Measurements from ENCODE around the gene MTCH1. TPM values are rescaled to one million over a fixed set of nuclear protein-coding genes. Genes with fewer than 3 reads are reported as not detected.

Gene MTCH1
- total and polyA plus RNA-seq, 9 of the 15 experiments (the other 6 are each of a cell fraction or from before 2014, with no cell fraction given): 7.9 to 161 (median 118) TPM

DNA sequence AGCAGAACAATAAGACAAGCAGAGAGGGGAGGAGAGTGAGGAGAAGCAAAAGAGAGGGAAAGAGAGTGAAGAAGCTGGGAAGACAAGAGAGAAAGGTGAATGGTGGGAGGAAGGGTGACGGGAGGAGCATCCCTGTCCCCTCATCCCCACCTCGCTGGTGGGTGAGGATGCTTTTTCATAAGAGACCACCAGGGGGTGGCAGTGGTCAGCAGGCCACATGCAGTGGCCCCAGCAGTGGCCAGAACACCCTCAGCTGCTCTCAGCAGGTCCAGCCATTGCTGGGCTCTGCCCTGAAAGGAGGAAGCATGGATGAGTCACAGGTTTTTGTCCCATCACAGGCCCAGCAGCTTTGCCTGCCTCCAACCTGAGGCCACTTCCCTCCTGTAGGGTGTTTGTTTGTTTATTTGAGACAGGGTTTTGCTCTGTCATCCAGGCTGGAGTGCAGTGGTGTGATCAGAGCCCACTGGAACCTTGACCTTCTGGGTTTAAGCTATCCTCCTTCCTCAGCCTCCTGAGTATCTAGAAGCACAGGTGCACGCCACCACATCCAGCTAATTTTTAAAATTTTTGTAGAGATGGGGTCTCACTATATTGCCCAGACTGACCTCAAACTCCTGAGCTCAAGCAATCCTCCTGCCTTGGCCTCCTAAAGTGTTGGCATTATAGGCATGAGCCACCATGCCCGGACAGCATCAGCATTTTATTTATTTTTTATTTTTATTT lies 43.4 kb upstream of the MTCH1 start (continued):
- TF ChIP-seq, protein P1, sequence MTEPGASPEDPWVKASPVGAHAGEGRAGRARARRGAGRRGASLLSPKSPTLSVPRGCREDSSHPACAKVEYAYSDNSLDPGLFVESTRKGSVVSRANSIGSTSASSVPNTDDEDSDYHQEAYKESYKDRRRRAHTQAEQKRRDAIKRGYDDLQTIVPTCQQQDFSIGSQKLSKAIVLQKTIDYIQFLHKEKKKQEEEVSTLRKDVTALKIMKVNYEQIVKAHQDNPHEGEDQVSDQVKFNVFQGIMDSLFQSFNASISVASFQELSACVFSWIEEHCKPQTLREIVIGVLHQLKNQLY (CRISPR knock-in tag; conservative IDR thresholded peaks at IDR 0.05): no peak
- TF ChIP-seq ZNF583 (CRISPR knock-in tag; IDR thresholded peaks at IDR 0.05) (peak; percentile 79; the same call in 1 of the 2 replicates), MXI1 (IDR thresholded peaks at IDR 0.05; ENCODE audit: low read depth, low read length) (peak; percentile 36; the same call in 1 of the 2 replicates), SIN3A (IDR thresholded peaks at IDR 0.05; ENCODE audit: borderline replicate concordance in 2 of 2, control insufficient read depth in 1 of 2, low read depth in 2 of 2, low read length in 2 of 2) (peak in 1 of 2 experiments; percentile 13; a peak in 1 of 4 replicates), ZNF79 (CRISPR knock-in tag; IDR thresholded peaks at IDR 0.05; ENCODE audit: low read depth) (no peak), FOXA3 (CRISPR knock-in tag; conservative IDR thresholded peaks at IDR 0.05 in 1 of 2, IDR thresholded peaks at IDR 0.05 in 1 of 2) (peak; percentile 54 to 89; a peak in 3 of 4 replicates), SRSF9 (IDR thresholded peaks at IDR 0.05; ENCODE audit: borderline replicate concordance, low read depth, low read length) (no peak), NRF1 (conservative IDR thresholded peaks at IDR 0.05 in 1 of 2, IDR thresholded peaks at IDR 0.05 in 1 of 2) (peak in 1 of 2 experiments; percentile 47; a peak in 2 of 4 replicates), HNRNPLL (IDR thresholded peaks at IDR 0.05; ENCODE audit: low read depth, low read length, poor library complexity, severe bottlenecking) (no peak), HMGN3 (IDR thresholded peaks at IDR 0.05; ENCODE audit: borderline replicate concordance, extremely low read depth, insufficient read length, low read depth, low read length) (peak; percentile 85), ILK (tag; IDR thresholded peaks at IDR 0.05; ENCODE audit: borderline replicate concordance, low read depth) (no peak)
- TF ChIP-seq, protein P2, sequence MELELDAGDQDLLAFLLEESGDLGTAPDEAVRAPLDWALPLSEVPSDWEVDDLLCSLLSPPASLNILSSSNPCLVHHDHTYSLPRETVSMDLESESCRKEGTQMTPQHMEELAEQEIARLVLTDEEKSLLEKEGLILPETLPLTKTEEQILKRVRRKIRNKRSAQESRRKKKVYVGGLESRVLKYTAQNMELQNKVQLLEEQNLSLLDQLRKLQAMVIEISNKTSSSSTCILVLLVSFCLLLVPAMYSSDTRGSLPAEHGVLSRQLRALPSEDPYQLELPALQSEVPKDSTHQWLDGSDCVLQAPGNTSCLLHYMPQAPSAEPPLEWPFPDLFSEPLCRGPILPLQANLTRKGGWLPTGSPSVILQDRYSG (tag; conservative IDR thresholded peaks at IDR 0.05; ENCODE audit: low read depth): peak; percentile 56; the same call in 1 of the 2 replicates
- TF ChIP-seq, protein P3, sequence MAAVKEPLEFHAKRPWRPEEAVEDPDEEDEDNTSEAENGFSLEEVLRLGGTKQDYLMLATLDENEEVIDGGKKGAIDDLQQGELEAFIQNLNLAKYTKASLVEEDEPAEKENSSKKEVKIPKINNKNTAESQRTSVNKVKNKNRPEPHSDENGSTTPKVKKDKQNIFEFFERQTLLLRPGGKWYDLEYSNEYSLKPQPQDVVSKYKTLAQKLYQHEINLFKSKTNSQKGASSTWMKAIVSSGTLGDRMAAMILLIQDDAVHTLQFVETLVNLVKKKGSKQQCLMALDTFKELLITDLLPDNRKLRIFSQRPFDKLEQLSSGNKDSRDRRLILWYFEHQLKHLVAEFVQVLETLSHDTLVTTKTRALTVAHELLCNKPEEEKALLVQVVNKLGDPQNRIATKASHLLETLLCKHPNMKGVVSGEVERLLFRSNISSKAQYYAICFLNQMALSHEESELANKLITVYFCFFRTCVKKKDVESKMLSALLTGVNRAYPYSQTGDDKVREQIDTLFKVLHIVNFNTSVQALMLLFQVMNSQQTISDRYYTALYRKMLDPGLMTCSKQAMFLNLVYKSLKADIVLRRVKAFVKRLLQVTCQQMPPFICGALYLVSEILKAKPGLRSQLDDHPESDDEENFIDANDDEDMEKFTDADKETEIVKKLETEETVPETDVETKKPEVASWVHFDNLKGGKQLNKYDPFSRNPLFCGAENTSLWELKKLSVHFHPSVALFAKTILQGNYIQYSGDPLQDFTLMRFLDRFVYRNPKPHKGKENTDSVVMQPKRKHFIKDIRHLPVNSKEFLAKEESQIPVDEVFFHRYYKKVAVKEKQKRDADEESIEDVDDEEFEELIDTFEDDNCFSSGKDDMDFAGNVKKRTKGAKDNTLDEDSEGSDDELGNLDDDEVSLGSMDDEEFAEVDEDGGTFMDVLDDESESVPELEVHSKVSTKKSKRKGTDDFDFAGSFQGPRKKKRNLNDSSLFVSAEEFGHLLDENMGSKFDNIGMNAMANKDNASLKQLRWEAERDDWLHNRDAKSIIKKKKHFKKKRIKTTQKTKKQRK (IDR thresholded peaks at IDR 0.05; ENCODE audit: borderline replicate concordance, low read depth, low read length): no peak
- TF ChIP-seq, protein P4, sequence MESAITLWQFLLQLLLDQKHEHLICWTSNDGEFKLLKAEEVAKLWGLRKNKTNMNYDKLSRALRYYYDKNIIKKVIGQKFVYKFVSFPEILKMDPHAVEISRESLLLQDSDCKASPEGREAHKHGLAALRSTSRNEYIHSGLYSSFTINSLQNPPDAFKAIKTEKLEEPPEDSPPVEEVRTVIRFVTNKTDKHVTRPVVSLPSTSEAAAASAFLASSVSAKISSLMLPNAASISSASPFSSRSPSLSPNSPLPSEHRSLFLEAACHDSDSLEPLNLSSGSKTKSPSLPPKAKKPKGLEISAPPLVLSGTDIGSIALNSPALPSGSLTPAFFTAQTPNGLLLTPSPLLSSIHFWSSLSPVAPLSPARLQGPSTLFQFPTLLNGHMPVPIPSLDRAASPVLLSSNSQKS (CRISPR knock-in tag; IDR thresholded peaks at IDR 0.05): no peak
